OCI-LY3 (cell line): ENCODE results near the gene SMR3B.

Experiments used
- H2AFZ ChIP-seq: fragments of 200-600, 300-600 bp; shearing (Covaris generic); 2 replicates; pipeline ENCODE4 v1.6.0; 2014; ENCODE audit warnings: antibody characterized with exemption, low read depth, low read length
- H3K27ac ChIP-seq: fragments of 200-600, 300-600 bp; sonication (generic); 2 replicates; pipeline ENCODE4 v1.5.1; 2014; ENCODE audit warnings: mild to moderate bottlenecking, low read length, moderate library complexity, mixed read lengths
- H3K27me3 ChIP-seq: fragments of 200-600, 300-600 bp; sonication (generic); 2 replicates; pipeline ENCODE4 v1.6.1; 2014; ENCODE audit warnings: low read depth, low read length, mixed read lengths
- H3K36me3 ChIP-seq: fragments of 200-600, 300-600 bp; sonication (generic); replicated peaks from 2 replicates; pipeline ENCODE3; 2014; ENCODE audit warnings: low read depth, low read length, mixed read lengths
- H3K4me1 ChIP-seq: fragments of 300-600, 200-600 bp; sonication (generic); 2 replicates; pipeline ENCODE4 v1.6.1; 2014; ENCODE audit warnings: low read length, mixed read lengths
- H3K4me2 ChIP-seq: fragments of 200-600, 300-600 bp; sonication (generic); 2 replicates; pipeline ENCODE4 v1.6.1; 2014; ENCODE audit warnings: low read length, mixed read lengths
- H3K4me3 ChIP-seq: fragments of 300-600, 200-600 bp; sonication (generic); 2 replicates; pipeline ENCODE4 v1.5.1; 2014; ENCODE audit warnings: antibody characterized with exemption, mild to moderate bottlenecking, low read length, moderate library complexity
- H3K79me2 ChIP-seq: fragments of 300-600, 200-600 bp; shearing (Covaris generic); 2 replicates; pipeline ENCODE4 v1.6.1; 2014; ENCODE audit warnings: mild to moderate bottlenecking, low read length, mixed read lengths
- H3K9ac ChIP-seq: fragments of 300-600, 200-600 bp; shearing (Covaris generic); 2 replicates; pipeline ENCODE4 v1.6.0; 2014; ENCODE audit warnings: mild to moderate bottlenecking, low read length, moderate library complexity
- H3K9me3 ChIP-seq: fragments of 200-600, 300-600 bp; shearing (Covaris generic); 2 replicates; pipeline ENCODE4 v1.6.1; 2014; ENCODE audit warnings: low read length, mixed read lengths; ENCODE audit not compliant: insufficient read depth
- H4K20me1 ChIP-seq: fragments of 200-600, 300-600 bp; sonication (generic); 2 replicates; pipeline ENCODE4 v1.6.1; 2016; ENCODE audit warnings: low read length, mixed read lengths; ENCODE audit not compliant: insufficient read depth
- CTCF ChIP-seq: fragments of 200-600, 300-600 bp; sonication (generic); IDR thresholded peaks from 2 replicates; pipeline ENCODE4 v1.5.1; 2014; ENCODE audit warnings: antibody characterized with exemption, low read length, low read depth
- EZH2phosphoT487 ChIP-seq: fragments of 200-600 bp; shearing (Covaris generic); IDR thresholded peaks from 2 replicates; pipeline ENCODE4 v1.6.1; 2018; ENCODE audit warnings: antibody characterized with exemption, mixed run types, low read depth

The SMR3B gene

GRCh38 chr4:70356185-70356584 lies 26.7 kb upstream of the SMR3B start:
- H3K9me3 ChIP-seq: no peaks in the 10 kb centered on the region
- no peaks in the 10 kb centered on the region for H4K20me1 ChIP-seq
- no peak overlapping the region for H3K4me3 ChIP-seq
- no peak overlapping the region for H3K9ac ChIP-seq
- TF ChIP-seq CTCF (no peak), EZH2phosphoT487 (no peak)
- H2AFZ ChIP-seq: no peak overlapping the region
- no peak overlapping the region for H3K27ac ChIP-seq
- H3K4me2 ChIP-seq: no peak overlapping the region
- H3K36me3 ChIP-seq: no peaks in the 10 kb centered on the region
- no peaks in the 10 kb centered on the region for H3K79me2 ChIP-seq
- no peaks in the 10 kb centered on the region for H3K27me3 ChIP-seq
- peaks cover 17% of the 10 kb centered on the region for H3K4me1 ChIP-seq

- H3K4me2 ChIP-seq: peak overlapping the region; percentile 67
- no peaks in the 10 kb centered on the region for H3K79me2 ChIP-seq
- no peaks in the 10 kb centered on the region for H4K20me1 ChIP-seq
- TF ChIP-seq EZH2phosphoT487: no peak
- TF ChIP-seq CTCF: no peak
- H3K36me3 ChIP-seq: no peaks in the 10 kb centered on the region
- H3K27me3 ChIP-seq: no peaks in the 10 kb centered on the region
- H3K9me3 ChIP-seq: no peaks in the 10 kb centered on the region
- H2AFZ ChIP-seq: no peak overlapping the region
- H3K9ac ChIP-seq: no peak overlapping the region
- peaks cover 30% of the 10 kb centered on the region for H3K4me1 ChIP-seq
- H3K27ac ChIP-seq: peak overlapping the region; percentile 17
- peak overlapping the region; percentile 23 for H3K4me3 ChIP-seq
Observed at GRCh38 chr4:70359115-70359661, 23.7 kb upstream of the SMR3B start.

DNA sequence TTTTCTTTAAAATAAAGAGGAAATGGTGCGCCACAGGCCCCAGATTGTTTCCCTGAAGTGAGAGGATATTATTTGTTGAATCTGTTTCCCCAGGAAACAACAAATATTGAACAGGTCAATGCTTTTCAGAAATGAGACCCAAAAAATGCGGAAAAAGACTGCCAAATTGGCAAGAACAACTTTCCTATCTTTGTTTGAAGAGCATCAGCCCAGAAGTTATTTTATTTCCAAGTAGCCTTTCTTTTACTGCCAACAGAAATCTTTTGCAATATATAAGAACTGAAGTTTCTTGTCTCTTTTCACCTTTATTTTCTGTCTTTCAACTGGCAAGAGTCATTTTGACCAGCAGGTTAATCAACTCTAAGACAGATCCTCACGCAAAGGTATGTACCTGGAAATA lies 22.5 kb upstream of the SMR3B start, which contains the start of gene SMR3A:
SMR3A (plus strand) TSS at position 301 of the 400 bp plus-strand sequence. CDS start 1,356 bp downstream, outside the sequence.
- no peaks in the 10 kb centered on the region for H3K9me3 ChIP-seq
- no peaks in the 10 kb centered on the region for H3K79me2 ChIP-seq
- no peak within 1 kb of the TSS for H2AFZ ChIP-seq
- TF ChIP-seq CTCF (no peak), EZH2phosphoT487 (no peak)
- H3K4me2 ChIP-seq: no peak within 1 kb of the TSS
- no peaks in the 10 kb centered on the region for H3K27me3 ChIP-seq
- H3K36me3 ChIP-seq: no peaks in the 10 kb centered on the region
- no peaks in the 10 kb centered on the region for H4K20me1 ChIP-seq
- H3K4me3 ChIP-seq: no peak within 1 kb of the TSS
- H3K4me1 ChIP-seq: peaks cover 43% of the 10 kb centered on the region
- H3K27ac ChIP-seq: no peak within 1 kb of the TSS
- no peak within 1 kb of the TSS for H3K9ac ChIP-seq

- Histone ChIP-seq H3K79me2 (no peaks in the 10 kb centered on the region), H3K9ac (no peak overlapping the region), H3K9me3 (no peaks in the 10 kb centered on the region), H3K4me2 (peak overlapping the region; percentile 59), H2AFZ (no peak overlapping the region), H3K36me3 (no peaks in the 10 kb centered on the region), H3K4me1 (peaks cover 39% of the 10 kb centered on the region), H4K20me1 (no peaks in the 10 kb centered on the region), H3K27me3 (no peaks in the 10 kb centered on the region), H3K27ac (no peak overlapping the region), H3K4me3 (0 out of 2 replicates have a peak overlapping the region, but pooled peaks have one; percentile 26)
- TF ChIP-seq CTCF (no peak), EZH2phosphoT487 (no peak)
Observed at GRCh38 chr4:70364002-70364401, 18.9 kb upstream of the SMR3B start.
